HG03558 (cell line): Measurements from ENCODE around the gene NUP42.

Experiments used
- ATAC-seq: cut with Tn5 transposase; IDR thresholded peaks from one replicate; pipeline ENCODE4 v1.9.1; 2021; ENCODE audit warnings: moderate number of reproducible peaks; ENCODE audit not compliant: unreplicated experiment; ENCODE audit errors: extremely low read depth

The NUP42 gene

GRCh38 chr7:23228412-23228811 lies 46.6 kb downstream of the NUP42 start:
- no peak for ATAC-seq

DNA sequence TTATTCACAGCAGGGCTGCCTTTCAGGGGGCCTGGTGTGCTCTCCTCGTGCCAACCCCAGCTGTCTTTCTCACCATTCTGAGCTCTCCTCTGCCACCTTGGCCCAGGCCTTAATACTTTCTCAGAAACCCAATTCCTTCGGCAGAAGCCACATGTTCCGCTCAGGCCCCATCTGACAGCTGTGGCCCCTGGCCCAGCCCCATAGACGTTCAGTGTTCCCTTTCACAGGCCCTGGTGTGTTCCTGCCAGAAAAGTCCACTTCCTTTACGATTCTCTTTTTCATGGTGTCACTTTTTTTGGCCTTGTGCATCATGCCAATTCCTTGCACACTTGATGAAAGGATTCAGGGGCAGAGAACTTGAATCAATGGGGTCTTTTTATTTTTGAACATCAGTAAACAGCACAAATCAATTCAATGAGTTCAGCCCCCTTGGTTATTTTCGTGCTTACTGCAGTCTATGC lies 48.8 kb downstream of the NUP42 start:
- ATAC-seq, result no peak

DNA sequence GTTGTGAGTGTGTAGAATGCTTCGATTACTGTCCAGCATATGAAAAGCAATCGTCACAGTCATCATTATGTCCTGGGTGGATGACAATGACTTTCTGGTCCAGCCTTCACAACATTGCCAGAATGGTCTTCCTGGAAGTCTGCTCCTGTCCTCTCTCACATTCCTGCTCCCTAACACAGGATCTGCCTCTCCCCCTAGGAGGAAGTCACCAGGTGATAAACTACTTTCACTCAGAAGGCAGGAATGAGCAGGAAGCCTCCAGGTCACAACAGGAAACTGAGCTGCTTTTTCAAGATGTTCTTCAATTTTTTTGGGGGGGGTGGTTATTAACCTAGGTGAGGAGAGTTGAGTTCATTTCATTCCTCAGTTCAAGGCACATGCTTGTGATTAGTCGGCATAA lies 51.1 kb downstream of the NUP42 start:
- ATAC-seq, result no peak

DNA sequence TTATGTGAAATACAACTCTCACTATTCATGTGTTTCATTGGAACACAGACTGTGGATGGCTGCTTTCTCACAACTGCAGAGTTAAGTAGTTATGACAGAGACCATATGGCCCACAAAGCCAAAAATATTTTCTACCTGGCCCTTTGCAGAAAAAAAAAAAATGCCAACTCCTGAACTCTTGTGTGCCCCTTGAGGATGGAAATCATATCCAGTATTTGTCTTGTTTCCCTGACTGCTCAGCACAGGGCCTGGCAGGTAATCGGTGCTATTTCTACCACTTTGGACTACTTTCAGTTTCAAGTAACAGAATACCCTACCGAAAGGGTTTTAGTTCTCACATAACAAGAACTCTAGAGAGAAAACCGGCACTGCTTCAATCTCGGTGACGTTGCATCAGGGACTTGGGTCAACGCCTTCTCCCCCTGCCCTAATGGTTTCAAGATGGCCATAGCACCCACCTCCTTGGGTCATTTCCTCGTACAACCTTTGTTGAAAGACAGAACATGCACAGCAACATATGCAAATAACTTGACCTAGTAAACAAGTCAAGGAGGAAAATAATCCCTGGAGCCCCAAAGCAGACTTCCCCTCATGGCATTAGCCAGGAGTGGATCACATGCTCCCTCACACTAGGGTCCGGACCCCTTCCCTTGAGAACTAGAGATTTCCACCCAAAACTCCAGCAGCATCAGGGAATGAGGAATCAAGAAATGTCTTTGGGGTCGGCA lies 52.9 kb downstream of the NUP42 start:
- peak; percentile 86 for ATAC-seq

DNA sequence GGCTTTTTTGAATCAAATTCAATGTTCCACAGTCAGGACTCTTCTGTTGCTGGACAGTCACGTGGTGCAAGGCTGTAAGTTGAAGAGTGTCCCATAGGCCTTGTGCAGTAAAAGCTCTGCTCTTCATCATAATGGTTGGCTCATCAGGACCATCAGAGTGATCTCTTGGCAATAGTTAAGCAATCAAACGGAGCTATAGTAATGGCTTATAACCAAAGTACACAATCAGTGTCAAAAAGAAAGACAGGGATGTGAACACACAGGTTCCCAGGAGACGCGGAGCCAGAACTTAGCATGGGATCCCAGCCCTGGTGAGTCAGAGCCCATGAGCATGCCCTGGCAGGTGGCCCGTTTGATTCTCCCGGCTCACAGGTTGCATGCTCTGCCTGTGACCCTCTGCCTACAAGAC lies 54.0 kb downstream of the NUP42 start:
- ATAC-seq, result no peak

DNA sequence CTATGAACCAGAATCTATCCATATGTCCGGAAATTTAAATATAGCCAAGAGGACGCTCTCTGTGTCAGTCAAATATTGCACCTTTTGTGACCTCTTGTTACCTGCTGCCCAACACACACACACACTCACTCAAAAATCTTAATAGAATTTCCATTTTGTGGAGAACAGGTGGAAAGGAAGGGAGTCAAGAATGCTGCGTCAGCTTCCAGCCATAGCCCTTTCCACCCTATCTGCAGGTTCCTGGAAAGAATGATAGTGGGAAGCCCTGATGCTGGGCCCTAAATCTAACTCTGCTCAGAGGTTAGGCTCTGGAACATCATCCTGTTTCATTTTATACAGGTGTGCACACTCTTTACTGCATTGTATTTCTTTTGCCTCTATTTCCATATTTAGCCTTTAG lies 55.2 kb downstream of the NUP42 start:
- no peak for ATAC-seq

GRCh38 chr7:23238983-23239652 lies 57.3 kb downstream of the NUP42 start:
- no peak for ATAC-seq

DNA sequence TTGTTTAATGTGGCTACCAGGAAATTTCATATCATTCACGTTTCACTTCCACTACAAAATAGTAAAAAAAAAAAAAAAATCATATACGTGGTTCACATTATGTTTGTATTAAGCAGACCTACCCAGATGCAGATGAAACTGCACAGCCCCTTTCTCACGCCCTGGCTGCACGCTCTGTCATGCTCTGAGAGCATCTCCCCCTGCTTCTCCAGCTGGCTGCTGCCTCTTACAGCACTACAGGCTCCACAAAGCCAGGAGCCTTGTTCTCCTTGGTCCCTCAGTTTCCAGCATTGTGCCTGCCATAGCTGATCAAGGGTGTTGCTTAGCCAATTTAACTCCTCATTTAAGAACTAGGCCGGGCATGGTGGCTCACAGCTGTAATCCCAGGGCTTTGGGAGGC lies 57.9 kb downstream of the NUP42 start:
- ATAC-seq, result no peak

- no peak for ATAC-seq
These were observed 60.5 kb downstream of the NUP42 start for GRCh38 chr7:23242321-23242720.

- ATAC-seq, result no peak
These were observed 61.1 kb downstream of the NUP42 start for GRCh38 chr7:23242935-23243334.

DNA sequence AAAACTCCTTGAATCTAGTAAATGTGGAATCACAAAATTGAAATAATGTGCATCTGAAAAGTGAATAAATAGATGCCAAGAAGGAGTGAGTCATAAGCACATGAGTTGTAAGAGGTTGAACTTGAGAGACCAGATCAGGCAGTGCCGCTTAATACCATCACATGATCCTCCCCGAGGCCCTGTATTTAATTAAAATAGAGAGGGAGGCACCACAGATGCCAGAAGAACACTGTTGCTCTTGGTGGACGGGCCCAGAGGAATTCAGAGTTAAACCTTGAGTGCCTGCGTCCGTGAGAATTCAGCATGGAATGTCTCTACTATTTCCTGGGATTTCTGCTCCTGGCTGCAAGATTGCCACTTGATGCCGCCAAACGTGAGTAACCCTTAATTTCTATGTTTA lies 64.7 kb downstream of the NUP42 start, which contains the start of gene GPNMB:
TSS of gene GPNMB (plus strand) at position 221 of the 400 bp plus-strand sequence. CDS start at position 304, 83 bp downstream.
- ATAC-seq, result no peak

GRCh38 chr7:23247046-23247602 lies 65.3 kb downstream of the NUP42 start:
- no peak for ATAC-seq

- ATAC-seq, result no peak
These were observed 65.9 kb downstream of the NUP42 start for GRCh38 chr7:23247603-23248335.

- no peak for ATAC-seq
These were observed 67.6 kb downstream of the NUP42 start for GRCh38 chr7:23249486-23249885.
